A204.1 (cell line): ENCODE data around the gene CDYL.

Experiments
- FAIRE-seq: peaks from 2 replicates; lab custom pipeline; 2012; peaks lifted over from hg19 to GRCh38; lab: Jason Lieb, UNC

The CDYL gene

DNA sequence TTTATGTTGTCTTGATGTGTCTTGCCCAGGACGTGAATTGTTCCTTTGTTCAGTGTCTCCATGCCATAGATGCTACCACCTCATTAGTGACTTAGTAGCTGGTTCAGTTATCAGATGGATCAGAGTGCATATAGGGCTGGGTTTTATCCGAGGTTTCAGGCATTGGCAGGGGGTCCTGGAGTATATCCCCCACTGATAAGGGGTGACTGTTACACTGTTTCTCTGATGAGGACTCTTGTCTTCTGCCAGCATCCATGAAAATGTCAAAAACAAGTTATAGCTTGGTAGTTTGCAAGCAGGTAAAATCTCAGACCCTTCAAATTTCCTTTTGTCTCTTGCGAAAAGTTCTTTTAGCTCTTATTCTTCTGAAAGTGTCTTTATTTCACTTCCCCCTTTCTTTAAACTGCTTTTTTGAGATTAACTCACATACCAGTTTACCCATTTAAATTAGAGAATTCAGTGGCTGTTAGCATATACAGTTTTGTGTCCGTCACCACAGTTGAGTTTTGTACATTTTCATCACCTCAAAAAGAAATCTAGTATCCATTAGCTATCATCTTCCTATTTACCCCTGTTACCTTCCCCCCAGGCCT lies 109.2 kb downstream of the CDYL start:
- FAIRE-seq = no peak

DNA sequence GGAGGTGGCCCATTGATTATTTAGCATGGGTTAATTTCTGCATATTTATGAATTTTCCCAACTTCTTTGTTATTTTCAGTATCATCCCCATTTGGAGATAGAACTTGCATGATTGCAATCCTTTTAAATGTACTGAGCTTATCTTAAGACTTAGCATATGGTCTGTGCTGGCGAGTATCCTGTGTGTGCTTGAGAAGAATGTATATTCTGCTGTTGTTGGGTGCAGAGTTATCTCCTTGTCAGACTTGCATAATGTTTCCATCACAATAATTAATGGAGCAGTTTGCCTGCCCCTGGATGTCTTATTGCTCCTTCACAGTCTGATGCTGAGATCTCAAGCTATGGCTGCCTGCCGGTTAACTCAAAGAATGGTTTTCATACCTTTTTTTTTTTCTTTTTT lies 112.6 kb downstream of the CDYL start:
- FAIRE-seq = no peak

- FAIRE-seq = no peak
These were observed 113.5 kb downstream of the CDYL start for GRCh38 chr6:4889701-4890100.

DNA sequence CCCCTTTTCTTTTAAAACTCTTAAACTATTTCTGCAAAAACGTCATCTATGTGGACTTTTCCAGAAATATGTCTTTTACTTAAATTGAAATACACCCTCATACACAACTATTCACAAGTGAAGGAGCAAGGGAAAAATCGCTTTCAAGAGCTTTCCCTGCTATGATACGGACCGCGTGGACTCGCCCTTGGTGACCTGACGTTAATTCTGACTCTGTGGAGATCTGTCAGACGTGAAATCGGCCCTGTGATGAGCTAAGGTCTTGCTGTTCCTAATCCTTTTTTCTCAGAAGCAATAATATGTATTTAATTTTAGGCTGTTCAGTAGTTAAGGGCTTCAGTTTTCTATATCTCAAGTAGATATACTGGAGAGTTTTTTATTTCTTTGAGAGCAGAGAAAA lies 114.0 kb downstream of the CDYL start:
- FAIRE-seq = no peak

DNA sequence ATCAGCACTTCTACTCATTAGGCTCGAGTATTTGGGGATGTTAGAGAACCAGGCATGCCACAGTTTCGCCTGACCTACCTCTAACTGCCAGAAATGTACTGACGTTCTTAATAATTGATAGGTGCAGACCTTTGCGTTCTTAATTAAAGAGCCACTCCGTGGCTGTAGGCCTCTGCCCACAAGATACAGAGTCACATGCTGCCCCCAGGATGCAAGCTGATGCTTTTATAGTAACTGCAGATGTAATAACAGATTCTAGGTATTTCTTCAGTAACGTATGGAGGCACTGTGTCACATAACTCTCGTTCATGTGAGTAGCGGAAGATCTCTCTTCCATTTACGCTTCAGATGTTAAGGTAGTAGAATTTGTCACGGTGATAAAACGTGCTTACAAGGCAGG lies 114.4 kb downstream of the CDYL start:
- FAIRE-seq = no peak

GRCh38 chr6:4891141-4891540 lies 114.9 kb downstream of the CDYL start:
- no peak for FAIRE-seq

DNA sequence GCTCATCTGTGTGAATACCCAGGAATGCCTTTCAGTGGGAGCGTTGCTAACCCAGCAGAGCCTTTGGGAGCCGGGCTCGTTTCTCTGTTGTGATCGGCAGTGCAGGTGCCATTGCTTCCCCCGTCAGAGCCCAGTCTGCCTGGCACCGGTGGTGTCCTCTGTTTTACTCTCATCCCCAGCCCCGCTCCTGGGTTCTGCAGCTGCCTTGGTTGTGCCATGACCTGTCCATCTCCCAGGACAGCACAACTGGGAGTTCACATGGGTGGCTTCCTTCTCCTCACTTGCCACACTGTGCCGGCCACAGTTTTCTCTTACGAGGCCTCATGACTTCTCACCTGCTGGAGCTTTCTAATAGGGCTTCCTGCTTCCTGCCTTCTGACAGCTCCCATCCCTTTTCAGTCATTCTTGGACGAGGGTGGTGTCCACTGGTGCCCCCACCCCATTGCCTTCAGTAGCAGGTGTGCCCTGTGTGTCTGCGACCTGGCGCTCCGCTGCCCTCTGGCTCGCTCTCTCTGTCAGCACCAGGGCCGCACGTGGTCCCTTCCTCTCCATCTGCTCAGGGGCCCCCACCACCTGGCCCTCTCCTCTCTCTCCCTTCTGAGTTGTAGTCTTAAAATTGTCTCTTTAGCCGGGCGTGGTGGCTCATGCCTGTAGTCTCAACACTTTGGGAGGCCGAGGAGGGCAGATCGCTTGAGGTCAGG lies 116.7 kb downstream of the CDYL start:
- FAIRE-seq = no peak

GRCh38 chr6:4894049-4894448 lies 117.8 kb downstream of the CDYL start:
- no peak for FAIRE-seq

DNA sequence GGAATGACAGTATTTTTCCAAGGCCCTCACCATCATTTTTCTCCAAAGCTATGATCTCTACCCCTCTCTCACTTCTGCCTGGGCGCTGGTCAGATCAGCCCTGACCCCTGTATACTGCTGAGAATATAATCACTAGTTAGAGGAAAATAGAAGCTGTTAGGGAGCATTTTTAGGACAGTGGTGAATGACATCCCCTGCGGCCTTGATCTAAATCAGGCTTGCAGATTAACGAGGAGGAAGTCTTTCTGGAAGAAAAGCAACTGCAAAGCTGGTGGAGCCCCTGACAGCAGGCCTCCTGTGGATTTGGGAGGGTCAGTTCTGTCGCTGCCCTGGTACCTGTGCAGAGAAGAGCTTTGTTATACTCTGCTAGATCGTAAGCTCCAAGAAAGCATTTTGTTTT lies 119.8 kb downstream of the CDYL start:
- FAIRE-seq = no peak

DNA sequence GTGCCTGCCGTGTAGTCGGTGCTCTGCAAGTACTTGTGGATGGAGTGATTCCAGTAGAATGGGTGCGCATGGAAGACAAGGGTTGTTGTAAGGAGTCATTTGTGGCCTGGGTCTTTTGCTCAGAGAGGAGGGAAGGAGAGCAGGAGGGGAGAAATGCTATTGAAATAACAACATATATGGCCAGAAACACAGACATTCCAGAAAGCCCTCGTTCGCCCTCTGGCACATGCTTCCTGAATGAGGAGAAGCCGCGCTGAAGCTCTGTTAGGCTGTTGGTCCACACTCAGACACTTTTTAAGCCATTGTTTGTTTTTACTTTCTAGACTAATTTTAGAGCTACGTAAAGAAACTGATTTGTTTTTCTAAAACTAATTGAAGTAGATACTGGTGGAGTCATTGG lies 120.2 kb downstream of the CDYL start:
- no peak for FAIRE-seq

DNA sequence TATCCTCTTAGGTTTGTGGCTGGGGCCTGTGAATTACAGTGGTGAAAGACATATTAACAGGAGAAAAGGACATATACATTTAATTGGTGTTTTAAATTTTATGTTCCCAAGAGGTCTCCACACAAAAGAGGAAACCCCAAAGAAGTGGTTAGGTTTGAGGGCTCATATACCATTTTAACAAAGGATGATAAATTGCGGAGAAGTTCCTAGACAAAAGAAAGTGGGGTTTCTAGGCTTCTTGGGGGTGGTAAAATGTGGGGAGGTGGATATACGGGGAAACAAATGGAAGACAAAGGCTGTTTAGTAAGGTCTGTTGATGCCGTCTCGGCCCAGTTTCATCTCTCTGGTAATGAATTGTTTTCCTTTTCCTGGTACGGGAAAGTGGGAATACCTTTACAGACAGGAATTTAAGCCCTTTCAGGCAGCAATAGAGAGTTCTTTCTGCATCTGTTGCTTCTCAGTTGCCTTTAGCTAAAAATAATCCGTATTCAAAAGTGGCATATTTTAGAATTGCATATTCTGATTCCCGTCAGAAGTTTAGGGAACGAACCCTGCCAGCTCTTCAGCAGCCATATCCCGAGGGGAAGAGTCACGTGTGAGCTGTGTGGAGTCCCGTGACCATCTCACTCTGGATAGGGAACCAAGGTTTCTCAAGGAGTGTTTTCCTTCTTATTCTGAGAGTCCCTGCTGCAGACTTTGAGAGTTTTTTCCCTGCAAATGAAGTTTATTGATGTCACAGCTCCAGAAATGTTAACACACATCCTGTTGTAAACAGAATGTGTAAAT lies 123.2 kb downstream of the CDYL start:
- FAIRE-seq = no peak

DNA sequence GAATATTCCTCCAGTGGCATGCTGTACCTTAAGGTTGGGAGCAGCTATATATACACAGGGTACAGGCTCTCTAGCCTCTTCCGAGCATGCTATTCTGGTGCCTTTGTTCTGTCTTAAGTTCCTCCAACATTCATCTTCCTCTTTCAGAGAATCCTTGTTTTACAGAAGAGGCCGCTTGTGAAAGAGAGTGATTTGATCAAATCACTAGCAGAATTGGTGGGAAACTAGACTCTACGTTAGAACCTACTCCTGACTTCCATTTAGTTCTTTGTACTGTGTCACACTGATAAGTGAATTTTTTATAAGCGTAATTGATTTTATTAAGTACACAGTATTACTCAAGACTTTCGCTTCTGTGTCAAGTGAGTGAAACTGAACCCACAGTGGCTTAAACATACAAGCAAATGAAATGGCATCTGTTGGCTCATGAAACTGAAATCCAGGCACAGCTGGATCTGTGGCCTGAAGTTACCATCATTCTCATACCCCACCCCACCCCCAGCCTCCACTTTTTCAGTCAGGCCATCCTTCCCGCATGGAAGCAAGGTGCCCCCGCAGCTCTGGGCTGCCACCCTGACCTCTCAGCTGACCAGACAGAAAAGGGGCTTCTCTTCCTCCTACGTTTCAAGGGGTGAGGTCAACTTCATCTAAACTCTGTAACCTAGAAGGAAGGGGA lies 125.3 kb downstream of the CDYL start:
- FAIRE-seq = no peak

GRCh38 chr6:4902363-4902762 lies 126.2 kb downstream of the CDYL start:
- no peak for FAIRE-seq

GRCh38 chr6:4903121-4903520 lies 126.9 kb downstream of the CDYL start:
- FAIRE-seq = no peak

DNA sequence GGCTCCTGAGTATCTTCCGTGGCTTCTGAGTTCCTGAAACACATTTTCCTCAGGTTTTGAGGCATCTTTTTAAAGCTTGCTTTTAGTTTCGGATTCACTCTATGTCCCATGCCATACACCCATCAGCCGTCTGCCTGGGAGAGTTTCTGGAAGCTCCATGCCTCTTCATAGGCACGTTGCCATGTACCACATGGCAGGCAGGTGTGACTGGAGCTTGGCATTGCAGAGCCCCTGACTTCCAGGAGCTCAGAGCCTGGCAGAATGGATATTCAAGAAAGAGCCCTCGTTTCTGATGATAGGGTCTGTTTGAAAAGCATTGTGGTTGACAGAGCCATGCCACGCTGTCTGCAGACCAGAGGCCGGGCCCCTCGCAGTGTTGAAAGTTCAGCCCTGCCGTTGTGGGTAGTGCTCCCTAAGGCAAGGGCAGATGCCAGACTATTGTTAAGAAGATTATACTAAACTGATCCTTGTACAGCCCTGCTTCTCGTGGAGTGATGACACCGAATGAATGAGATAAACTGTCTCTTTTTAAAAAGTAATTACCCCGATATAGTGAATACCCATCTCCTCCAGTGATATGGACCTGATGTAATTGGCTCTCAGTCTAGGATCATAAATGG lies 127.7 kb downstream of the CDYL start:
- no peak for FAIRE-seq

- no peak for FAIRE-seq
These were observed 128.3 kb downstream of the CDYL start for GRCh38 chr6:4904461-4905025.

GRCh38 chr6:4905826-4906225 lies 129.6 kb downstream of the CDYL start:
- no peak for FAIRE-seq

GRCh38 chr6:4906293-4907276 lies 130.4 kb downstream of the CDYL start:
- no peak for FAIRE-seq

- FAIRE-seq = no peak
These were observed 131.4 kb downstream of the CDYL start for GRCh38 chr6:4907602-4908001.

DNA sequence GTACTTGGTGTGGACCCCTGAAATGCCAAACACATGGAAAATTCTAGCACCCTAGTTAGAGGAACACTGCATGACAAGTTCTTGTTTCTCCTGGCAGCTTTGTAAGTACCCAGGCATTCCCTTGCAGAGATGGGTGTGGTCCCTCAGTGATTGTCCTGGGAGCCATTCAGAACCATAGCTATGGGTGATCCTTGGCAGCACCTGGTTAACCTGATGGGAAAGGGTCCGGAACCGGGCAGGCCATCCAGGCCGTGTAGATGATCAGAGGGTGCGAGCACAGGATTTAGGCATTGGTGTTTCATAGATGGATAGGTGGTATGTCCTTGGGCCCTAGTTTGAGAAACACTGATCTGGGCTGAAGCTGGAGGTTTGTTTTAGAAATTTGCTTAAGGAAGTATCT lies 131.9 kb downstream of the CDYL start:
- FAIRE-seq = no peak
